OCI-LY3 (cell line): Measurements from ENCODE around the gene SLC23A3.

ENCODE experiments used
- EZH2phosphoT487 ChIP-seq: fragments of 200-600 bp; shearing (Covaris generic); IDR thresholded peaks from 2 replicates; pipeline ENCODE4 v1.6.1; 2018; ENCODE audit warnings: antibody characterized with exemption, mixed run types, low read depth
- TF ChIP-seq, protein P1 (sequence below): fragments of 200-600, 300-600 bp; sonication (generic); IDR thresholded peaks from 2 replicates; pipeline ENCODE4 v1.5.1; 2014; ENCODE audit warnings: antibody characterized with exemption, low read length, low read depth

DNA sequence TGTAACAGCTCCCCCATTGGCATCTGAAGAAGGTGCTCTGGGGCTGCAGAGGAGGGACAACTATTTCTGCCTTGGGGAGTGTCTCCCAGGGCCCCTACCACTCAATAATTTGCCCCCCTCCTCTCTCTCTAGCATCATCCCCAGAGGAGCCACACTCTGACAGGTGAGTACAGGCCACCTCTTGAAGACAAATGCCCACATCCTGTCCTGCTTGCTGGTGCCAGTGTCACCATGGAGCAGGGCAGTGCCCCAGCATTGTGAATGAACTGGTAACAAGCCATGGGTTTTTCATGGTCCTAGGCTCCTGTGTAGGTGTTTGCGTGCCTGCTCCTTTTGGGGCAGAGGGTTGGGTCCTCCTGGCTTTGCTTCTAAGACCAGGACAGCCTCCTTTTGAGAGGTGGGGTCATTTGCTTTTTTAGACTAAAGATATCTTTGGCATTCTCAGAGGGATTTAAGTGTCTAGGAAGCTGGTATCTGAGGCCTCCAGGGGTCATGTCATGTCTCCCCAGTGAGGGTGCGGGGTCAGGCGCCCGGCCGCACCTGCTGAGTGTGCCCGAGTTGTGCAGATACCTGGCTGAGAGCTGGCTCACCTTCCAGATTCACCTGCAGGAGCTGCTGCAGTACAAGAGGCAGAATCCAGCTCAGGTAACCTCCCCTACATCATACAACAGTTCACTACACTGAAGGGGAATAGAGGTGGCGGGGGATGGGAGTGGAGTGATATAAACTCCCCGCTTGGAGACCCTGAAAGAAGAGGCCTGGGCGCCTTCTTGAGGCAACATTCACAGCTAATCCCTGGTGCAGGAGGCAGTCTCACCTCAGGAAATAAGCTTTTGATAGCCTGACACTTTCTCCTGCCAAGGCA lies 10.0 kb upstream of the SLC23A3 start:
- TF ChIP-seq, protein P1, sequence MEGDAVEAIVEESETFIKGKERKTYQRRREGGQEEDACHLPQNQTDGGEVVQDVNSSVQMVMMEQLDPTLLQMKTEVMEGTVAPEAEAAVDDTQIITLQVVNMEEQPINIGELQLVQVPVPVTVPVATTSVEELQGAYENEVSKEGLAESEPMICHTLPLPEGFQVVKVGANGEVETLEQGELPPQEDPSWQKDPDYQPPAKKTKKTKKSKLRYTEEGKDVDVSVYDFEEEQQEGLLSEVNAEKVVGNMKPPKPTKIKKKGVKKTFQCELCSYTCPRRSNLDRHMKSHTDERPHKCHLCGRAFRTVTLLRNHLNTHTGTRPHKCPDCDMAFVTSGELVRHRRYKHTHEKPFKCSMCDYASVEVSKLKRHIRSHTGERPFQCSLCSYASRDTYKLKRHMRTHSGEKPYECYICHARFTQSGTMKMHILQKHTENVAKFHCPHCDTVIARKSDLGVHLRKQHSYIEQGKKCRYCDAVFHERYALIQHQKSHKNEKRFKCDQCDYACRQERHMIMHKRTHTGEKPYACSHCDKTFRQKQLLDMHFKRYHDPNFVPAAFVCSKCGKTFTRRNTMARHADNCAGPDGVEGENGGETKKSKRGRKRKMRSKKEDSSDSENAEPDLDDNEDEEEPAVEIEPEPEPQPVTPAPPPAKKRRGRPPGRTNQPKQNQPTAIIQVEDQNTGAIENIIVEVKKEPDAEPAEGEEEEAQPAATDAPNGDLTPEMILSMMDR, result no peak
- no peak for TF ChIP-seq EZH2phosphoT487
